IPS-18a (cell line): ENCODE measurements around the gene C12orf60.

Experiments
- H3K27ac ChIP-seq: one replicate; pipeline ENCODE4 v1.5.1; 2013; ENCODE audit warnings: low read length
- H3K27me3 ChIP-seq: one replicate; pipeline ENCODE4 v1.6.1; 2013; ENCODE audit warnings: mild to moderate bottlenecking, low read length; ENCODE audit not compliant: control insufficient read depth, insufficient read depth
- H3K36me3 ChIP-seq: one replicate; pipeline ENCODE4 v1.6.1; 2013; ENCODE audit warnings: low read depth, low read length; ENCODE audit not compliant: control insufficient read depth
- H3K4me1 ChIP-seq: one replicate; pipeline ENCODE4 v1.6.1; 2013; ENCODE audit warnings: low read depth, low read length; ENCODE audit not compliant: control insufficient read depth
- H3K4me3 ChIP-seq: one replicate; pipeline ENCODE4 v1.5.1; 2013; ENCODE audit warnings: low read length
- H3K9ac ChIP-seq: one replicate; pipeline ENCODE4 v1.6.1; 2013; ENCODE audit warnings: mild to moderate bottlenecking, low read length, moderate library complexity
- H3K9me3 ChIP-seq: one replicate; pipeline ENCODE4 v1.6.1; 2013; ENCODE audit warnings: low read depth, low read length; ENCODE audit not compliant: control insufficient read depth

C12orf60 gene

DNA sequence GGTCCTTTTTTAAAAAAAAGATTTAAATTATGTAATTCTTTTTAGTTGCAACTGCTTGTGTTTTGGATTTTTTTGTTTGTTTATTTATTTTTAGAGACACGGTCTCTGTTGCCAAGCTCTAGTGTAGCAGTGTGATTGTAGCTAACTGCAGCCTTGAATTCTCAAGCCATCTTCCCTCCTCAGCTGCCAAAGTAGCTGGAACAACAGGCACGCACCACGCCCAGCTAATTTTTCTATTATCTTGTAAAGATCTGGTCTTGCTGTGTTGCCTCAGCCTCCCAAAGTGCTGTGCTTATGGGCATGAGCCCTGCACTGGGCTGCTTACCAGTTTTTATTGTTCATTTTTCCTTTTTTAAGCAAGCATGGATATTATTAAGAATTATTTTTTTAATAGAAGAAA is 50.5 kb downstream of the C12orf60 start:
- H3K27me3 ChIP-seq: no peaks in the 10 kb centered on the region
- H3K4me3 ChIP-seq: no peak overlapping the region
- no peaks in the 10 kb centered on the region for H3K36me3 ChIP-seq
- H3K27ac ChIP-seq: no peak overlapping the region
- H3K9me3 ChIP-seq: no peaks in the 10 kb centered on the region
- H3K4me1 ChIP-seq: peaks cover 12% of the 10 kb centered on the region
- no peak overlapping the region for H3K9ac ChIP-seq

GRCh38 chr12:14854586-14855183 is 51.2 kb downstream of the C12orf60 start:
- H3K27ac ChIP-seq: no peak overlapping the region
- H3K27me3 ChIP-seq: no peaks in the 10 kb centered on the region
- no peak overlapping the region for H3K4me3 ChIP-seq
- H3K9ac ChIP-seq: no peak overlapping the region
- no peaks in the 10 kb centered on the region for H3K36me3 ChIP-seq
- no peaks in the 10 kb centered on the region for H3K9me3 ChIP-seq
- H3K4me1 ChIP-seq: peaks cover 12% of the 10 kb centered on the region

DNA sequence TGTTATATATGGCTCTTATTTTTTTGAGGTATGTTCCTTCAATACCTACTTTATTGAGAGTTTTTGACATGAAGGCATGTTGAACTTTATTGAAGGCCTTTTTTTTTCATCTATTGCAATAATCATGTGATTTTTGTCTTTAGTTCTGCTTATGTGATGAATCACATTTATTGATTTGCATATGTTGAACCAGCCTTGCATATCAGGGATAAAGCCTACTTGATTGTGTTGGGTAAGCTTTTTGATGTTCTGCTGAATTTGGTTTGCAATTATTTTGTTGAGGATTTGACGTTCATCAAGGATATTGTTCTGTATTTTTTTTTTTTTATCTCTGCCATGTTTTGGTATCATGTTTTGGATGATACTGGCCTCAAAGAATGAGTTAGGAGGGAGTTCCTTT is 55.0 kb downstream of the C12orf60 start:
- H3K9ac ChIP-seq: no peak overlapping the region
- H3K4me3 ChIP-seq: no peak overlapping the region
- H3K4me1 ChIP-seq: peaks cover 5% of the 10 kb centered on the region
- H3K36me3 ChIP-seq: no peaks in the 10 kb centered on the region
- H3K9me3 ChIP-seq: no peaks in the 10 kb centered on the region
- no peaks in the 10 kb centered on the region for H3K27me3 ChIP-seq
- no peak overlapping the region for H3K27ac ChIP-seq

GRCh38 chr12:14860490-14860889 is 57.0 kb downstream of the C12orf60 start:
- Histone ChIP-seq H3K9ac (no peak overlapping the region), H3K36me3 (no peaks in the 10 kb centered on the region), H3K4me1 (no peaks in the 10 kb centered on the region), H3K9me3 (no peaks in the 10 kb centered on the region), H3K27ac (no peak overlapping the region), H3K27me3 (no peaks in the 10 kb centered on the region), H3K4me3 (no peak overlapping the region)

GRCh38 chr12:14868916-14869506 is 65.5 kb downstream of the C12orf60 start:
- H3K36me3 ChIP-seq: no peaks in the 10 kb centered on the region
- no peaks in the 10 kb centered on the region for H3K27me3 ChIP-seq
- peaks cover 5% of the 10 kb centered on the region for H3K9me3 ChIP-seq
- H3K4me1 ChIP-seq: no peaks in the 10 kb centered on the region
- H3K27ac ChIP-seq: no peak overlapping the region
- H3K9ac ChIP-seq: no peak overlapping the region
- no peak overlapping the region for H3K4me3 ChIP-seq

- H3K36me3 ChIP-seq: no peaks in the 10 kb centered on the region
- H3K4me1 ChIP-seq: no peaks in the 10 kb centered on the region
- H3K4me3 ChIP-seq: no peak overlapping the region
- peaks cover 5% of the 10 kb centered on the region for H3K9me3 ChIP-seq
- H3K9ac ChIP-seq: no peak overlapping the region
- no peak overlapping the region for H3K27ac ChIP-seq
- no peaks in the 10 kb centered on the region for H3K27me3 ChIP-seq
Observed at GRCh38 chr12:14871247-14871646, 67.8 kb downstream of the C12orf60 start.

DNA sequence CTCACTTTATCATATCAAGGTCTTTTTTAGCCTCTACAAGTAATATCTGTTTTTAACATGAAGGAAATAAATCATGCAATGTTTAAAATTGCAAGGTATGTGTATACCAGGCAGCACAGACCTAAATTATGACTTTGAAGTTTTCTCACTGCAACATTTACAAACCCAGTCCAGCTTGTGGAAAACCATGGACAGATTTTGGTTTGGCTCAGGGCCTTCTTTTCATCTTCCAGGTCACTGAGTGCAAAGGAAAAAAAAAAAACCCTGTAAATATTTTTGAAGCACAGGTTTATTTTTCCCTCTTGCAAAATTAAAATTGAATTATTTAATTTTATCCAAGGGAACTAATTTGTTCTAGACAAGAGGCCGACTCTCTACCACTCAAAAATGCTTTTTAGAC is 68.4 kb downstream of the C12orf60 start:
- no peaks in the 10 kb centered on the region for H3K4me1 ChIP-seq
- no peak overlapping the region for H3K9ac ChIP-seq
- peaks cover 3% of the 10 kb centered on the region for H3K9me3 ChIP-seq
- H3K4me3 ChIP-seq: no peak overlapping the region
- no peaks in the 10 kb centered on the region for H3K27me3 ChIP-seq
- no peaks in the 10 kb centered on the region for H3K36me3 ChIP-seq
- no peak overlapping the region for H3K27ac ChIP-seq

DNA sequence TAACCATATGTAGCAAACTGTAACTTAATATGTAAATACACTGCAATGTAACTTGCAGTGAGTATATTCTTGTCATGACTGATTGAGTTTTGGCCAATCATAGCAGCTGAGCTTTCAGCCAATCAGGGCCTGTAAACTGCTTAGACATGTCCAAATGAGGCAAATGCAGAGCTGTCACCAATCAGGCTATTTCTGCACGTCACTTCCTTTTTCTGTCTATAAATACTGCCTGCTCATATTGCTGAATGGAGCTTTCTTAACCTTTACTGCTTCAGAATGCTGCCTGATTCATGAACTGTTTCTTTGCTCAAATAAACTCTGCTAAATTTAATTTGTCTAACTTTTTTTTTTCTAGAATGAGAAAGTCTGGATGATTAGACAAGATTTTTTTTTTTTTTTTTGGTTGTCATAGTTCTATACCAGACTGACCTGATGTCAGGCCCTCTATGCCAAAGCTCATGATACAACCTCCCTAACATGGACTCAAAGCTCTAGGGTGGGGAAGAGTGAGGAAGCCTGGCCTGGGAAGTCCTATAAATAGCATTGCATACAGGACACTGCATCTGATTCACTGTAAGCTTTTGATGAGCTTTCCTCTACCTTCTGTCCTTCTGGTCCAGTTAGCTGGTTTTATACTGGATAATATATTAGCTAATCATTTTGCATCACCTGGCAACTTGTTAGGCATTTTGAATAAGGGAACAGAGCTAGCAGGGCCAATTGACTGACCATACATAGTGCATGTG is 70.1 kb downstream of the C12orf60 start:
- Histone ChIP-seq H3K4me3 (no peak overlapping the region), H3K27ac (no peak overlapping the region), H3K9ac (no peak overlapping the region), H3K4me1 (no peaks in the 10 kb centered on the region), H3K27me3 (no peaks in the 10 kb centered on the region), H3K9me3 (no peaks in the 10 kb centered on the region), H3K36me3 (no peaks in the 10 kb centered on the region)
